Calu3 (cell line): ENCODE results near the gene SLC36A3. TPM values are rescaled to one million over a fixed set of nuclear protein-coding genes. Genes with fewer than 3 reads are reported as not detected.

ENCODE experiments used
- BruUV-seq: library from RNA; stranded (reverse); fragments of 400-500 nt; replicated peaks from 2 replicates; lab custom pipeline; 2021; lab: Mats Ljungman, UMichigan
- CTCF ChIA-PET: fragments of 300-600 bp; sonication (Branson Sonifier 250); formaldehyde crosslinking; loops from one replicate; lab custom pipeline; 2022; ENCODE audit warnings: antibody characterized with exemption; lab: Charles Lee
- DNase-seq: peaks from one replicate; pipeline ENCODE4 v3.0.0; 2022
- H3K27ac Mint-ChIP-seq: one replicate; pipeline ENCODE4 v1.8.0; 2022; ENCODE audit warnings: mixed read lengths; ENCODE audit not compliant: unreplicated experiment
- H3K27me3 Mint-ChIP-seq: one replicate; pipeline ENCODE4 v1.8.0; 2022; ENCODE audit warnings: mixed read lengths; ENCODE audit not compliant: unreplicated experiment
- H3K36me3 Mint-ChIP-seq: one replicate; pipeline ENCODE4 v1.8.0; 2022; ENCODE audit warnings: mild to moderate bottlenecking, moderate library complexity, mixed read lengths; ENCODE audit not compliant: insufficient read depth, unreplicated experiment
- H3K4me1 Mint-ChIP-seq: one replicate; pipeline ENCODE4 v1.8.0; 2022; ENCODE audit warnings: mild to moderate bottlenecking, low read depth, mixed read lengths; ENCODE audit not compliant: unreplicated experiment
- H3K4me3 Mint-ChIP-seq: one replicate; pipeline ENCODE4 v1.8.0; 2022; ENCODE audit warnings: mild to moderate bottlenecking, low read depth, moderate library complexity, mixed read lengths; ENCODE audit not compliant: unreplicated experiment
- H3K9me3 Mint-ChIP-seq: one replicate; pipeline ENCODE4 v1.8.0; 2022; ENCODE audit warnings: low read depth, mixed read lengths; ENCODE audit not compliant: unreplicated experiment
- CTCF ChIP-seq: fragments of 200-600 bp; IDR thresholded peaks from one replicate; pipeline ENCODE4 v1.8.0; 2022; ENCODE audit warnings: antibody characterized with exemption; ENCODE audit not compliant: unreplicated experiment
- intact Hi-C: fragments of 100-400 bp; cut with micrococcal nuclease; formaldehyde crosslinking; loops from one replicate; pipeline ENCODE4 v1.10.0; 2022; ENCODE audit not compliant: unreplicated experiment
- total RNA-seq: library from RNA; stranded (reverse); gene quantifications from 2 replicates; pipeline ENCODE4 v1.2.3, GENCODE V29; 2022

SLC36A3 gene
- total RNA-seq, 1 experiment from 2014 or later = not detected

GRCh38 chr5:151338734-151339133 is 35.2 kb upstream of the SLC36A3 start:
- Mint-ChIP-seq H3K9me3 (no peaks in the 10 kb centered on the region), H3K27me3 (peaks cover 68% of the 10 kb centered on the region), H3K4me3 (no peak overlapping the region), H3K36me3 (no peaks in the 10 kb centered on the region), H3K4me1 (no peaks in the 10 kb centered on the region), H3K27ac (no peak overlapping the region)
- no peak for TF ChIP-seq CTCF
- no peak for DNase-seq
- intact Hi-C loops = no loop called here
- BruUV-seq = no TSS peak
- CTCF ChIA-PET = interaction anchor here (0.6 kb wide), 1 partner anchor 39 kb away, joined by 3 read pairs; no protein-coding TSS in a partner anchor

GRCh38 chr5:151332857-151333256 is 29.3 kb upstream of the SLC36A3 start:
- CTCF ChIA-PET = no interaction called here
- no peaks in the 10 kb centered on the region for H3K4me1 Mint-ChIP-seq
- intact Hi-C loops = no loop called here

GRCh38 chr5:151328734-151329133 is 25.2 kb upstream of the SLC36A3 start:
- H3K4me3 Mint-ChIP-seq = no peak overlapping the region
- intact Hi-C loops = no loop called here
- H3K4me1 Mint-ChIP-seq = no peaks in the 10 kb centered on the region
- H3K9me3 Mint-ChIP-seq = no peaks in the 10 kb centered on the region
- H3K36me3 Mint-ChIP-seq = no peaks in the 10 kb centered on the region
- no peak for DNase-seq
- CTCF ChIA-PET = interaction anchor here (0.5 kb wide), 1 partner anchor 1715 kb away, joined by 3 read pairs; no protein-coding TSS in a partner anchor
- no peak for TF ChIP-seq CTCF
- BruUV-seq = no TSS peak
- peaks cover 48% of the 10 kb centered on the region for H3K27me3 Mint-ChIP-seq
- no peak overlapping the region for H3K27ac Mint-ChIP-seq

More at GRCh38 chr5:151332857-151333256, 29.3 kb upstream of the SLC36A3 start:
- Mint-ChIP-seq H3K27ac (no peak overlapping the region), H3K36me3 (no peaks in the 10 kb centered on the region), H3K9me3 (no peaks in the 10 kb centered on the region), H3K4me3 (no peak overlapping the region), H3K27me3 (peaks cover 24% of the 10 kb centered on the region)
- TF ChIP-seq CTCF = no peak
- no TSS peak for BruUV-seq
- DNase-seq = no peak

- no peak overlapping the region for H3K4me3 Mint-ChIP-seq
- no peak for TF ChIP-seq CTCF
- no peaks in the 10 kb centered on the region for H3K4me1 Mint-ChIP-seq
- no TSS peak for BruUV-seq
- no peaks in the 10 kb centered on the region for H3K36me3 Mint-ChIP-seq
- CTCF ChIA-PET = no interaction called here
- intact Hi-C loops = no loop called here
- H3K9me3 Mint-ChIP-seq = no peaks in the 10 kb centered on the region
- no peak overlapping the region for H3K27ac Mint-ChIP-seq
- peaks cover 48% of the 10 kb centered on the region for H3K27me3 Mint-ChIP-seq
- no peak for DNase-seq
Observed at GRCh38 chr5:151327585-151327984, 24.0 kb upstream of the SLC36A3 start.
